ENCODE measurements around the gene EXOSC6. TPM values are rescaled to one million over a fixed set of nuclear protein-coding genes. Genes with fewer than 3 reads are reported as not detected.
"Not testable (repeated sequence)": the region's sequence is repeated elsewhere in the genome, so short reads cannot be mapped to it uniquely, and the experiment has no call there.

EXOSC6 gene
- total RNA-seq = 15.1 TPM

DNA sequence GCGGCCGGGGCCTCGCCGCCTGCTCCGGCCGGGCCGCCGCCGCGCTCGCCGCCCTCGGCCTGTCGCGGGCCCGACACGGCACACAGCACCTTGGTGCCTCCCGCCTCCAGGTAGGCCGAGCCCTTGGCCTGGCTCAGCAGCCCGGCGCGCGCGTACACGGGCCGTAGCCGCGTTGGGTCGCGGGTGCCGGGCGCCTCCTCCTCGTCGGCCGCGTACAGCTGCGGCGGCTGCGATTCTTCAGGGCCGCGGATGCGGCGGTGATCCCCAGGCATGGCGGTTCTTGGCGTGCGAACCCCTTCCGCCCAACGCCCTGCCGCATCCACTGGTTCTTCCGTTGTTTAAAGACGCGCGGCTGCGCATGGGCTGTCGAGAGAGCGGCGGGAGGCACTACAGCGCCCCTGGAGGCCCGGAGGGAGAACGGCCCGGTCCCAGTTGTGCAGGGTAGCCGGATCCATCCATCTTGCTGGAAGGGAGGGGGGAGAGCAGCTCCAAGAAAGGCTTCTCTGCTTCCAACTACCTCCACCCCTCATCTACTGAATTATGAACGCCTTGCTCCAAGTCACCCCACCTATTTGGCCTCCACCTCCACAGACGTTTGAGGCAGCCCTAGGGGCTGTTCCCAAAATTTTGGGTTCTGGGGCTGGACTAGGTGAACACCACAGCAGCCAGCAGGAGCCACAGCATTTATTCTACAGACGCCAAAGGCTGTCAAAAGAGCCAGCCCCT, at the start of gene EXOSC6:
Gene EXOSC6 (minus strand): TSS at position 312 of the 726 bp plus-strand sequence. CDS start 40 bp downstream, at position 272.
- ATAC-seq = peak; percentile 96

- no peak for ATAC-seq
Measured at GRCh38 chr16:70301121-70301520, 49.4 kb upstream of the EXOSC6 start.

GRCh38 chr16:70298988-70299938, 47.5 kb upstream of the EXOSC6 start, which contains the start of gene DDX19B:
Gene DDX19B (plus strand): TSS chr16:70299186. CDS start chr16:70299298, 112 bp downstream.
- ATAC-seq = peak; percentile 86

DNA sequence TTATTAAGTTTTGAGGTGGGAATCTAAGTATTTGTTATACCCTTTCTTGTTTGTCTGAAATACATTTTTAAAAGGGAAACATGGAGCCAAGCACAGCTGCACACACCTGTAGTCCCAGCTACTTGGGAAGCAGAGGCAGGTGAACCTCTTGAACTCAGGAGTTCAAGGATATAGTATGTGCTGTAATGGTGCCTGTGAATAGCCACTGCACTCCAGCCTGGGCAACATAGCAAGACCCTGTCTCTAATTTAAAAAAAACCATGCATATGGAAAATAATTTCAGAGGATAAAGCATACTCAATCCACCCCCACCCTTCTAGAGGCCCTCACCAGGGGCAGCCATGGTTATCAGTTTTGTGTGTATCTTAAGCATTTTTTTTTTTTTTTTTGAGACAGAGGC, 43.9 kb upstream of the EXOSC6 start:
- ATAC-seq = no peak

- ATAC-seq = no peak
Measured at GRCh38 chr16:70294385-70295025, 42.8 kb upstream of the EXOSC6 start.

GRCh38 chr16:70292148-70292547, 40.4 kb upstream of the EXOSC6 start:
- not testable (repeated sequence) for ATAC-seq

- ATAC-seq = no peak
Measured at GRCh38 chr16:70290949-70291519, 39.3 kb upstream of the EXOSC6 start.

DNA sequence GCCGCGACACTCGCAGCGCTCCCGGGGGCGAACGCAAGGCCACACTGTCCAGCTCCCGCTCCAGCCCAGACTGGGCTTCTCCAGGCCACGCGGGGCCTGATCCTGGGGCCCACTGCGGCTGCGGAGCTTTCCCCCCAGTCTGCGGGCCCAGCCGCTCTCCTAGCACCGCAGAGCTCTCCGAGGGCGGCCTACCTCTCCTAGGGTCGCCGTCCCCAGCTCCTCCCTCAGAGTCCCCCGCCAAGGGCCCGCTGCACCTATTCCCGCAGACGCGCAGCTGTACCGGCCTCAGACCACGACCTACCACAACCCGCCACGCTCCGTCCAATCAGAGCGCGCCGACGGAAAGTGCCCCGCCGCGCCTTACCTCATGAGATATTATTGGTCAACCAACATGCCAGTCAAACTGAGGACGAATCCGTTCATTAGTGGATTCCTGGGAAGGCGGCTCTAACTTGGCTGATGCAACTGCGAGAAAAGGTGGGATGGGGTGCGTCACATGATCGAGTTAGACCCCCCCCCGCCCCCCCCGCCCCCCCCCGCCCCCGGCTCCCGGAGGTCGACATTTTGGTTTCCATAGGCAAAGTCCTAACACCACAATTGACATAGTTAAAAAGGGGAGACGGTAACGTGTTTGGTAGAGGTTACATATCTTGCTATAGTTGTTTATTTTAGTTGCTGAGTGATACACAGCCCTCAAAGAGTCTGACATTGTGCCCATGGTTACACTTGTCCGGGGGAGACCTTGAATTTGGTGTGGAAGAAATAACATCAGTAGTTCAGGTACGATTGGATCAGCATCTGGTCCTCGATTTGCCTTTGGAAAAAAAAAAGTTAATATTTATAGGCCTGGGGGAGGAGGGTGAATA, 37.7 kb upstream of the EXOSC6 start, which contains the start of gene AARS1:
Gene AARS1 (minus strand): TSS at position 278 of the 866 bp plus-strand sequence. CDS start 6,743 bp downstream, outside the sequence.
- ATAC-seq = peak; percentile 99

GRCh38 chr16:70287304-70287971, 35.7 kb upstream of the EXOSC6 start:
- not testable (repeated sequence) for ATAC-seq

- no peak for ATAC-seq
Measured at GRCh38 chr16:70276392-70276791, 24.7 kb upstream of the EXOSC6 start.

GRCh38 chr16:70271696-70272095, 20.0 kb upstream of the EXOSC6 start:
- no peak for ATAC-seq

DNA sequence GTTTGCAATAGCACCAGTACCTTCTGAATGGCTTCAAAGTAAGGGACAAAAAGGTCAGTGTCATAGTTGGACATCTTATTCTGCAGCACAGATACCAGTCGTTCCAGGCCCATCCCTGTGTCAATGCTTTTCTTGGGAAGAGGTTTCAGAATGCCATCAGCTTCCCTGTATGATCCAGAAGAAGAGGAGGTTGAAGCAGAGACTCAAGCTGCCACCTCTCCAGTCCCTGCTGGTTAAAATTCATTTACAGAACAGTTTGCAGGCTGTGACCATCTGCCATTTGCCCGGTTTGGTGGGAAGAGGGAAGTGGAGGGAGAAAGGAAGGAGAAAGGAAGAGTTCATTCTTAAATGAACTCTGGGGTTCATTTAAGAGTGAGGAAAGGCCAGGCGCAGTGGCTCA, 18.4 kb upstream of the EXOSC6 start:
- no peak for ATAC-seq

- no peak for ATAC-seq
Measured at GRCh38 chr16:70269471-70269870, 17.7 kb upstream of the EXOSC6 start.

DNA sequence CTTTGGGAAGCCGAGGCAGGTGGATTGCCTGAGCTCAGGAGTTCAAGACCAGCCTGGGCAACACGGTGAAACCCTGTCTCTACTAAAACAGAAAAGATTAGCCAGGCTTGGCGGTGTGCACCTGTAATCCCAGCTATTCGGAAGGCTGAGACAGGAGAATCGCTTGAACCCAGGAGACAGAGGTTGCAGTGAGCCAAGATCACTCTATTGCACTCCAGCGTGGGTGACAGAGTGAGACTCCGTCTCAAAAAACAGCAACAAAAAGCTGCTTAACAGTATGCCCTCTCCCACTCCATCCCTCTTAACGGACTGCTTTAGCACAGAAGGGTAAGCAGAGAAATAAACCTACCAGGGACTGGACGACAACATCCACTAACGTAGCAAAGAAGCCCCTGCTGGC, 16.2 kb upstream of the EXOSC6 start:
- ATAC-seq = not testable (repeated sequence)

DNA sequence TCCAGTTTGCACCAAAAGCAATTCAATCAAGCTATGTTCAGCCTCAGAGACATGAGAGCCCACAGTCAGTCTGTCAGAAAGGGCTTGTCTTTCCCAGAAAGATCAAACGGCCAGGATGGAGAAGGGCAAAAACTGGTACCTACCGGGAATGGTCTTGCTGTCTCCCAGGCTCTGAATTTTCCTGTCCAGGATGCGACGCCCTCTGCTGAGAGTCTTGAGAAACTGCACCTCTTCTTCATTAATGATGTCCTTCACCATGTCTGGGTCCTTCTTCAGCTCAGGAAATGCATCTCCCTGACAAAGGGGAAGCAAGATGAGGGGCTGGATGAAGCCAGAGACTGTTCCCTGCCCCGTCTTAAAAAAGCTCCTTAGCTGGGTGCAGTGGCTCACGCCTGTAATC, 15.8 kb upstream of the EXOSC6 start:
- peak; percentile 47 for ATAC-seq

DNA sequence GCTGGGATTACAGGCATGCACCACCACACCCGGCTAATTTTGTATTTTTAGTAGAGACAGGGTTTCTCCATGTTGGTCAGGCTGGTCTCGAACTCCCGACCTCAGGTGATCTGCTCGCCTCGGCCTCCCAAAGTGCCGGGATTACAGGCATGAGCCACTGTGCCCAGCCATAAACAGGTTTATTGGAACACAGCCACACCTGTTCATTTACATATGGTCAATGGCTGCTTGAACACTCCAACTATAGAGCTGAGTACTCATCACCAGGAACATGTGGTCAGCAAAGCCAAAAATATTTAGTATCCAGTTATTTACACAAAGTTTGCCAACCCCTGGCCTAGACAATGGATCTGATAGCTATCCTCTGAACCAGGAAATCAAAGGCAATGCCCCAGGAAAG, 8.2 kb upstream of the EXOSC6 start:
- ATAC-seq = not testable (repeated sequence)

DNA sequence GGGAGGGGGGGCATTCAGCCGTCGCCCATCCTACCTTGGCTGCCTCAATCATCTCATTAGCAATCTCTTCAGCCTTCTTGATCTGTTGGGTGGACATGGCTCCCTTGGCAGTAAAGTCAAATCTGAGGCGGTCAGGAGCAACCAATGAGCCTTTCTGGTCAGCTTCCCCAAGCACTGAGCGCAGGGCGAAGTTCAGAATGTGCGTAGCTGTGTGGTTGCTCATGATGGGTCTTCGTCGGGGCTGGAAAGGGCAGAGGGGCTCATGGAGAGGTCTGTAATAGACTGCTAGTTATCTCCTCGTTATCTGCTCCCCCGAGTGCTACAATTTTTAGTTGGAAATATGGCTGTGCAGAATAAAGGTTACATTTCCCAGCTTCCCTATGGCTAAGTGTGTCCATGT, 7.2 kb upstream of the EXOSC6 start:
- ATAC-seq = no peak

DNA sequence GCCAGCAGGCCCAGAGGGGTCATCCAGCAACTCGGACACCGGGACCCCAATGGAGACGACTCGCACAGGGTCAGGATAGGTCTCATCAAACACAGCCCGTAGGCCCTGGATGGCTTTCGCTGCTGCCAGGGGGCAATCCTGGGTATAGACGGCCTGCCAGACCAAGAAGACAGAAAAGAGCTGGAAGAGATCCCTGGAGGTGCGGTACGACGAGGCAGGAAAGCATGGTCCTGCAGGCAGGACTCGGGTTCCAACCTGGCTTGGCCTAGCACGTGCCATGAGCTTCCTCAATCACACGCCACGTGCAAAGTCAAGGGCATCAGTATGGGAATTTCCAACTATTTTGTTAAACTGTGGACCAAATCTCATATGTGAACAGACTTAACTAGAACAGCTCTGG, 6.3 kb upstream of the EXOSC6 start:
- no peak for ATAC-seq

GRCh38 chr16:70257391-70257790, 5.7 kb upstream of the EXOSC6 start:
- no peak for ATAC-seq

DNA sequence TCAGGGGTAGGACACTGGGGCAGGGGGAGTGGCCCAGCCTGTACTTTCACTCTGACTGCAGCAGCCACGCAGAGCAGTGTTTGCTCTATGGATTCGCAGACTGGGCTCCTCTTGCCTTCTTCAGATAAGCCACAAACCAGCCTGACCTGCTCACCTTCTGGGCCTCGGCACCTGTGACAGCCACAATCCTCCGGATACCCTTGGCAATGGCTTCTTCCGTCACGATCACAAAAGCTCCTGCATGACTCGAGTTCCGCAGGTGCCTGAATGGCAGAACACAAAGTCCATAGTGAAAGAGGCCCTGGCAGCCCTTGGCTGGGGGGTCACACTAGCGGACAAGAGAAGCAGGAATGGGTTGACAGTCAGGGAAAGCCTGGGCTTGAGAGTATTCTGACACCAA, 3.8 kb upstream of the EXOSC6 start:
- no peak for ATAC-seq

GRCh38 chr16:70254965-70255286, 3.2 kb upstream of the EXOSC6 start:
- no peak for ATAC-seq

All from esophagus mucosa (tissue), 1 donor.